Measurements from ENCODE around the gene MADD.
"Not testable (repeated sequence)": the region's sequence is repeated elsewhere in the genome, so short reads cannot be mapped to it uniquely, and the experiment has no call there.

The MADD gene

DNA sequence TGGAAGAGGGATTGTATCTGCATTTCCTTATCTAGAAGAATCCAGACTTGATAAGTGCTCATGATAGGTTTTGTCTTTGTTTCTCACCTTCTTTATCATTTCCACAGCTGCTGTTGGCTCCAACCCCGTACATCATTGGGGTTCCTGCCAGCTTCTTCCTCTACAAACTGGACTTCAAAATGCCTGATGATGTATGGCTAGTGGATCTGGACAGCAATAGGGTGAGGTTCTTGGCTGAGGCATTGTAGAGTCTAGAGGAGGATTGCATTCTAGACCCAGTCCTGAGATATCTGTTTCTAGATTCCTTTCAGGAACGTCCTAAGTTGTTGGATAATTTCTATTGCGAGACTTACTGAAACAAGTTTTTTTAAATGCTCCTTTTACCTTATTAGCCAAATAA lies 8.1 kb downstream of the MADD start:
- DNase-seq, result no peak

DNA sequence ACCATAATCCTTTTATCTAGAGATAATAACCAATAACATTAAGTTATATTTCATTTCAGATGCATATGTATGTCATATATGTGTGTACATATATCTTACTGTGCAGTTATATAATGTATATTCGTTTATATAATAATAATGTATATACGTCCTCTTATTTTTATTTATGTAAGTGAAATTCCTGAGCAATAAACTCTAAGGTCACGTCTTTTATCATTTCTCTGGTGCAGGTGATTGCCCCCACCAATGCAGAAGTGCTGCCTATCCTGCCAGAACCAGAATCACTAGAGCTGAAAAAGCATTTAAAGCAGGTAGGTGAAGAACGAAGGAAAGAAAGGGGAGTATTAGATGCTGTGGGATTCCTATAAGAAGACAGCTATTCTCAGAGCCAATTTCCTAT lies 8.8 kb downstream of the MADD start:
- no peak for DNase-seq

DNA sequence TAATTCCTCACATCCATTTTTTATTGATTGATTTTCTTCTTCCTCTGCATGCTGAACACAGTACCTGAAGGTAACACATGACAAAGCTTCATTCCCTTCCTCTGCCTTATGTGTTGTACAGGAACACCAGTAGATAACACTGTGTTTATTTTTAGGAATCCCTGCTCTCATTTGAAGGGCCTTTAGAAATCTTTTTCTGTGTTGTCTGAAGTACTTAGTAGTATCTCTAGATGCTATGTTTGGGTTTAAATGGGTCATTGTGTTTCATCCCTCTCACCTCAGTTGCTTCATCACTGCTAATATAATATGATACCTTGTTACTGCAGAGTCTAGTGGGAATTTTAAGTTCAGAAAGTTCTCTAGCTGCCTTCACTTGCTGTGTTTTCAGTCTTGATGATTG lies 10.2 kb downstream of the MADD start:
- DNase-seq, result no peak

DNA sequence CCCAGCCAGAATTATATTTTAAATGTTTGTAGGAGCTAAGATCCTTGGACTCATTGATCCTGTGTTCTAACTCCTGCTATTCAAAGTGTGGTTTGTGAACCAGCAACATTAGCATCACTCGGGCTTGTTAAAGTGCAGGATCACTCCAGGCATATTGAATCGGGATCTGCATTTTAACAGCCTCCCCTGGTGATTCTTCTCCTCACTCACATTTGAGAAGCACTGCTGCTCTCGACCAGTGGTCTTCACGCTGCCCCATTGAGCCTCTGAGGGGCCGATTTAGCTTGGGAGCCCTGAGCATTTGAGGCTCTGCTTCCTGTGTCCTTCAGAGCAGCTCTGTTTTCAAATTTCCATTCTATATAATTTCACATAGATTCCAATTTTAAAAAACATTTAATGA lies 10.9 kb downstream of the MADD start:
- DNase-seq, result no peak

DNA sequence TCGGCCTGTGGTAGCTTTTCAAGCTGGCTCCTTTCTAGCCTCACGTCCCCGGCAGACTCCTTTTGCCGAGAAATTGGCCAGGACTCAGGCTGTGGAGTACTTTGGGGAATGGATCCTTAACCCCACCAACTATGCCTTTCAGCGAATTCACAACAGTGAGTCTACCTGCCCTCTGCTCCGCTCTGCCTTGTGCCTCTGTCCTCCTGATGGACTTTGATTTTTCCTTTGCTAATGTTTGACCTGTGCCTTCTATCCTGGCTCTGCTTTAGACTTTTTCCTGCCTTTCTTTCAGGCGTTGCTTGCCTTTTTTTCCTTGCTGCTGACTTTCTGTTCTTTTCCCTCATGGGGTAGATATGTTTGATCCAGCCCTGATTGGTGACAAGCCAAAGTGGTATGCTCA lies 12.5 kb downstream of the MADD start:
- DNase-seq, result no peak

DNA sequence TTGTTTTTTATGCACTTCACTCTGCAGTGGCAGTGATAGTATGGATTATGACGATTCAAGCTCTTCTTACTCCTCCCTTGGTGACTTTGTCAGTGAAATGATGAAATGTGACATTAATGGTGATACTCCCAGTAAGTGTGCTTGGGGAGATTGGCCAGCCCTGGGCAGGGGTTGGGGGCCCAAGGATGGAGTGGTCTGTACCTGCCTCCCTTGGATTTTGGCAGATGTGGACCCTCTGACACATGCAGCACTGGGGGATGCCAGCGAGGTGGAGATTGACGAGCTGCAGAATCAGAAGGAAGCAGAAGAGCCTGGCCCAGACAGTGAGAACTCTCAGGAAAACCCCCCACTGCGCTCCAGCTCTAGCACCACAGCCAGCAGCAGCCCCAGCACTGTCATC lies 14.2 kb downstream of the MADD start:
- no peak for DNase-seq

DNA sequence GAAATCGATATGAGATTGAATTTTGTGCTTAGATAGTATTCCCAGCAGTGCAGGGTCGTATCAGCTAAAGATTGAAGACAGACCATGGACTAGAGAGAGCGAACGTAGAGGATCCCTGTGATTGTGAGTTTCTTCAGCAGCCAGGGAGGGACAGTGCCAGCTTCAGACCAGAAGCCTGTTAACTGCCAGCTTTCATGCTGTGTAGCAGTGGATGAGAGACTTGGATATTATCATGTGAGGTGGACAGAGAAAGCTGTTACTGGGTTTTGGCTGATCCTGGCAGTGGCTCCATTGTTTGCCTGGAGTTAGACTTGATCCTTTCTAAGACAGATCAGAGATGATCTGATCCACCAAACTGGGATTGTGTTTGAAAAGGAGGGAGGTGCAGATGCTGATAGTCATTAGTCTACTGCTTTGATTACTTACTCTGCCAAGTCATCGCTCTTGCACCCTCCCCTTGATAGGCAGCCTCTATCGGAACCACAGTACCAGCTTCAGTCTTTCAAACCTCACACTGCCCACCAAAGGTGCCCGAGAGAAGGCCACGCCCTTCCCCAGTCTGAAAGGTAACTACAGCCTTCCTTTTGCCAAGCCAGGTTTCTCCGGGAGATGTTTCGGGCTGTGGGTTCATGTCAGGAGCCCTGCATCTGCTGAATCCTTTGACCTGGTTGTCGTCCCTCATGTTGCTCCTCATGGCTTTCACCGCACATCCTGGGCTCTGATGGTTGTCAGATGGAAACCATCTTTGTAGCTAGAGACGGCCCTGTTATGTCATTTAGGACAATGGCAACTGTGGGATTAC lies 16.2 kb downstream of the MADD start:
- DNase-seq, result no peak

DNA sequence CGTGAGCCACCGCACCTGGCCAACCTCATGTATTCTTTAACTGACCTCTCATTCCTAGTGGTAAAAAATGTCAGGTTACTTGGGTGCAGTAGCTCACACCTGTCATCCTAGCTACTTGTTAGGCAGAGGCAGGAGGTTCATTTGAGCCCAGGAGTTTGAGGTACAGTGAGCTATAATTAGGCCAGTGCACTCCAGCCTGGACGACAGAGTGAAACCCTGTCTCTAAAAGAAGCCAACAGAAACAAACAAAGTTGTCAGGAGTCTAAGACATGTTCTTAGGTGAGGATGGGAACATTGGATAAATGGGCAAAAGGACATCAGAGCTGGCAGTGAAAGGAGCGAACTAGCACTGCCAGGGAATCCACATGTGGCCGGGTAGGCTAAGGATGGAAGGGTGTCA lies 18.1 kb downstream of the MADD start:
- no peak for DNase-seq

DNA sequence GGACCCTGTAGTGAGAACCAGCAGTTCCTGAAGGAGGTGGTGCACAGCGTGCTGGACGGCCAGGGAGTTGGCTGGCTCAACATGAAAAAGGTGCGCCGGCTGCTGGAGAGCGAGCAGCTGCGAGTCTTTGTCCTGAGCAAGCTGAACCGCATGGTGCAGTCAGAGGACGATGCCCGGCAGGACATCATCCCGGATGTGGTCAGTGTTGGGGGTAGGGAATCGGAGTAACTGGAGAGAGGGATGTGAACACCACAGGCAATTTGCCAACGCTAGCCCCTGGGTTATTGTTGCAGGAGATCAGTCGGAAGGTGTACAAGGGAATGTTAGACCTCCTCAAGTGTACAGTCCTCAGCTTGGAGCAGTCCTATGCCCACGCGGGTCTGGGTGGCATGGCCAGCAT lies 19.9 kb downstream of the MADD start:
- no peak for DNase-seq

DNA sequence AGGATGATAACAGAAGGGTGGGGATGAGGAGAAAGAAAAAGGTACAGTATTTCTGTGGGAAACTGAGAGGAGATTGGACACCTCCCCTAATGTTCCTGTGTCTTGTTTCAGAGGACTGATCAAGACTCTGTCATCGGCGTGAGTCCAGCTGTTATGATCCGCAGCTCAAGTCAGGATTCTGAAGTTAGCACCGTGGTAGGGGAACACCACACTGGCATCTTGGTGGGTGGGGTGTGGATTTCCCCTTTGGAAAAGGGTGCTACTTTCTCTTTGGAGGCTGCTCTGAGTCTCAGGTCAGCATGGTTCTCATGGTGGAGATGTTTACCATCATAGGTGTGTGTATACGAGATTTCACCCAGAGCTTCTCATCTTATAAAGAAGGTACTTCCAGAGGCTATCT lies 25.5 kb downstream of the MADD start:
- DNase-seq, result no peak

DNA sequence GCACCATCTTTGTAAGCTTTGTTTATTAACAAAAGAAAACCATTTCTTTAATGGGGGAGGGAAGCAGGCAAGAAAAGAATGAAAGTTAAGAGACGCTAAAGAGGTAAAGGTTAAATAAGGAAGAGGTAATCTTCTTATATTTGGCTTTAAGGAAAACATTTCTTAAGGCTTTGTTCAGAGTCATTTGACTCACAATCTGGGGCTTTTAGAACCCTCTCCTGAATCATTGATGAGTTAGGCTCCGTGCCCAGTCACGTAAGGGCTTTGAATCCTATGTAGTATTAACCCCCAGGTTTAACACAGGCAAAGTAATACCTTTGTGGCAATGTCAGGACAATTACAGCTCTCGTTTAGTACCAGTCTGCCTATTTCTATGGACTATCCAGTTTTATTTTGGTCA lies 26.1 kb downstream of the MADD start:
- DNase-seq, result peak; percentile 56

DNA sequence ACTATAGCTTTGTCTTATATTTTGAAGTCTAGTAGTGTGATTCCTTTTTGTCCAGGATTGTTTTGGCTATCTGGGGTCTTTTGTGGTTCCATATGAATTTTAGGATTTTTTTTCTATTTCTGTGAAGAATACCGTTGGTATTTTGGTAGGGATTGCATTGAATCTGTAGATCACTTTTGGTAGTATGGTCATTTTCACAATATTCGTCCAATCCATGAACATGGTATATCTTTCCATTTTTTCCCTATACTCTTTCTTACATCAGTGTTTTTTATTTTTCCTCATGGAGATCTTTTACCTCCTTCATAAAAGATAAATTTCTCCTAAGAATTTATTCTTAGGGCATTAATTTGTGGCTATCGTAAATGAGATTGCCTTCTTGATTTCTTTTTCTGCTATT lies 29.1 kb downstream of the MADD start:
- no peak for DNase-seq

DNA sequence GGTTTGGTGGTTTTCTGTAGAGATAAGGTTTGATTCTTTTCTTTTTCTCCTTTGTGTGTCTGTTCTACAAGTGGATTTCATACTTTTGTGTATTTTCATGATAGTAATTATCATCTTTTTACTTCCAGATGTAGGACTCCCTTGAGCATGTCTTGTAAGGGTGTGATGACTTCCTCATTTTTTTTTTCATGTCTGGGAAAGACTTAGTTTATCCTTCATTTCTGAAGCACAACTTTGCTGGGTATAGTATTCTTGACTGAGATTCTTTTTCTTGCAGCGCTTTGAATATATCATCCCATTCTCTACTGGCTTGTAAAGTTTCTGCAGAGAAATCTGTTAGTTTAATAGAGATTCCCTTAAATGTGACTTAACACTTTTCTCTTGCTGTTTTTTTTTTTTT lies 32.9 kb downstream of the MADD start:
- DNase-seq, result no peak

DNA sequence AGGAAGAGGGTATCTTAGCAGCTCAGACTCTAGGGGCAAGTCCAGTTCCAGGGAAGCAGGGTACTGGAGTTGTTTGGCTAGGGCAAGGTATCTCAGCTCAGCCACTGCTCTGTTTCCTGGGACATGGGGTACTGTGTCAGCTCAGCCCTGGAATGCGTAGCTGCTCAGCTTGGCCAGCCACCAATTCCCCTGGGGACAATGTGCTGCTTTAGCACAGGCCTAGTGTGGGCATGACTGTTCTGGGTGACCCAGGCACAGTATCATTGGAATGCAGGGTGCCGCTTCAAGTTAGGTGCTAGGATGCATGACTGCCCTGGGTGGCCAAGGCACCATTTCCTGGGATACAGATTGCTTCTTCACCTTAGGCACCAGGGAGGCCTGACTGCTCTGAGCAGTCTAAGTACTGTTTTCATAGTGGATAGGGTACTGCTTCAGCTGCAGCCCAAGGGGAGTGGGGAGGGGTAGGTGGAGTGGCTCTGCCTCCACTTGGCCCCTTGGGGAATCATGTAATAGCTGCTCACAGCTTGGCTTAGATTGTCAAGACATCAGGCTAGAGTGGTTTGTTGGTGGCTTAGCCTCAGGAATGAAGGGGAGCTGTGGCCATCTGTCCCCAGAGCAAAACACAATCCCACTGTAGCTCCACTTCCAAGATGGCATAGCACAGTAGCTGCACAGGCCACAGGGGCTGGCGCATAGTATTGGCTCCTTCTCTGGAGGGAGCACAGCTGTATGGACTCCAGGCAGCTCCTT lies 36.0 kb downstream of the MADD start:
- no peak for DNase-seq

DNA sequence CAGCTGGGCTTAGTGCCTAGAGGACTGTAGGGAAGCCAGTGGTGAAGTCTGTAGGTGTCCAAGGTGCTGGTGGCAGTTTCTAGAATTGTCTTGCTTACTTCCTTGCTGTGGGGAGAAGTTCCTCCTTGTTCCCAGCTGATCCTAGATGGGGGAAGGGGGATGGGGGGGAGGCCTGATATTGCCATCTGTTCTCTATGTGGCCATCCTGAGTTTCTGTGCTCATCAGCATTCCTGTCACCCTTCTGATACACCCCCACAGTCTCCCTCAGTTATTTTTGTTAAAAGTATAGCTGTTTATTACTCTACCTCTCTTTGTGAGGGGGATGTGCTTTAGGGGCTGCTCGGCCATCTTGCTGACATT lies 36.5 kb downstream of the MADD start:
- no peak for DNase-seq

DNA sequence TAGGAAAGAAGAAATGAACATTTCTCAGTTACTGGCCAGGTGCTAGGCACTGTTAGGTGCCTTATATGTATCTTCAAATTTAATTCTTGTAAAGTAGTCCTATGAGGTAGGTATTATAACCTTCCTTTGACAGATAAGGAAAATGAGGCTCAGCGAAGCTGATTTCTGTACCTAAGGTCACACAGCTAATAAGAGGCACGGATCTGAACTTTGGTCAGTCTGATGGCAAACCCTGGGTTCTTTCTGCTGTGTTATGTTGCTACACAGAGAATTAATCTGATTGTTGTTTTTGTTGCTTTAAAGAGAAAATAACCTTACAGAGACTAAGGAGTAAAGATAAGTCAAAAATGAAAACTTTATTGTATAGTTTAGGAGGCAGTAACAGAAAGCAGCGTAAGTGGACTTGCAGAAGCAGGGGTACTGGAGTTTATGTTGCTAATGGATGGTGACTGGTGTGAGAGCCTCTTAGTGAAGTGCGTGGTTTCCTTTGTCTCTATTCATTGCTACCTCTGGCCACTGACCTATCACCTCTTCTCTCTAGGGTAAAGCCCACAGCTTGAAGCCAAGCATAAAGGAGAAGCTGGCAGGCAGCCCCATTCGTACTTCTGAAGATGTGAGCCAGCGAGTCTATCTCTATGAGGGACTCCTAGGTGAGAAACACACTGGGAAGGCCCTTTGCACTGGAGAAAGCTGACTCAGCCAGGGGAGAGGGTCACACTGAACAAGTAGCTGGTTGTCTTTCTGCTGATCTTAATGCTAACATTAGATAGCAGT lies 38.3 kb downstream of the MADD start:
- DNase-seq, result no peak

DNA sequence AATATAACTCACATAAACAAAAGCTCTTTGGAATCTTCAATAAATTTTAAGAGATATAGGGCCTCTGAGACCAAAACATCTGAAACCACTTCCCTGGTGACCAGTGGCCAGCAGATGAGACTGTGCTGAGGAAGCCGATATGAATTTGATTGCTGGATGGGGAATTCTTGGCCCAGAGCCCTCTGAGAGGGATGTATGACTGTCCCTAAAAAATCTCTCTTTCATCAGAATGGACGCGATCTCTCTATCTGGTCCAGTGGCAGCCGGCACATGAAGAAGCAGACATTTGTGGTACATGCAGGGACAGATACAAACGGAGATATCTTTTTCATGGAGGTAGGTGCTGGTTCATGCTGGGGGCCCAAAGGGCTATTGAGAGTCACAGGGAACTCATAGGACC lies 45.1 kb downstream of the MADD start:
- DNase-seq, result no peak

DNA sequence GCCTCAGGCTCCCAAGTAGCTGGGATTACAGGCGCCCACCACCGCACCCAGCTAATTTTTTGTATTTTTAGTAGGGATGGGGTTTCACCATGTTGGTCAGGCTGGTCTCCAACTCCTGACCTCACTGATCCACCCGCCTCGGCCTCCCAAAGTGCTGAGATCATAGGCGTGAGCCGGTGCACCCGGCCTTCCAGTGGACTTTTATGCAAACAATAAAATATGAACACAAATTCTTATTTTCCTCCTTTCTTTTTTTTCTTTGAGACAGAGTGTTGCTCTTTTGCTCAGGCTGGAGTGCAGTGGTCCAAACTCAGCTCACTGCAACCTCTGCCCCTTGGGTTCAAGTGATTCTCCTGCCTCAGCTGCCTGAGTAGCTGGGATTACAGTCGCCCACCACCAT lies 46.6 kb downstream of the MADD start:
- DNase-seq, result not testable (repeated sequence)

DNA sequence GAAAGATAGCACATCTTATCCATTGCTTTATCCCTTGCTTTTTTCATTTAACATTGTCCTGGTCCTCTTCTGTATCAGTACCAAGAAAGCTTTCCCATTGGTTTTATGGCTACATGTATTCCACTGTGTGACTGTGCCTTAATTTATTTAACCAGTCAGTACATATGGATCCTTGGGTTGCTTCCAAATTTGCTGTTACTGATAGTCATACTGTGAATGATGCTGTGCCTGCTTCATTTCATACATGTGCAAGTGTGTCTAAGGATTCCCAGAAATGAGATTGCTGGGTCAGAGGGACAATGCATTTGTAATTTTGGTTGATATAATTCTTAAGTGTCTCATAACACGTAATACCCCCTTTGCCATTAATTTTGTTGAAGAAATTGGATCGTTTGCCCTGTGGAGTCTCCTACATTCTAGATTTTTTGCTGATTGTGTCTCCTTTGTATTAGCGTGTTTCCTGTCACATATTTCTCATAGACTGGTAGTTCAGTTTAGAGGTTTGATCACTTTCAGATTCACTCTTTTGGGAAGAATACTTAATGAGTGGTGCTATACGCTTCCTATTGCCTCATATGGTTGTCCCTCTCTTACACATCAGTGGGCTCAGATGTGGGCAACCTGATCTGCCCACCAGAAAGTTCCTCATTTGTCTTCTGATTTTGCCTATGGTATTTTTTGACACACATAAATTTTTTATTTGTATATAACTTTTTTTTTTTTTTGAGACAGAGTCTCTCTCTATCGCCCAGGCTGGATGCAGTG lies 47.3 kb downstream of the MADD start:
- DNase-seq, result no peak

DNA sequence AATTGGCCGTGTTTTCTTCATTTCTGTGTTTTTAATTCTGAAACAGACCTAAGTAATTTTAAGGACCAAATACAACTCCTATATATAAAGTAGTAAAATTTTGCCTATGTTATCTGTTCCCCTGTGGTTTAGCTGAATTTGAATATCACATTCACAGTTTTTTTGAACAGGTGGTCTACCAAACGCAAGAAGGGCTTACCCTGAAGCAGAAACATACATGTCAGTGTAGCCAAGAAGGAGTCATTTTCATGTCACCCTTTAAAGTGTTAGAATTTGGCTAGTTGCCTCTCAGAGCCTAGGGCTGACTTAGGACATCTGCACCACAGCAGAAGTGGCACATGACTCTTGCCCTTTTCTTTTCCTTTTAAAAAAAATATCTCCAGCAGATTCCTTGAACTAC lies 48.2 kb downstream of the MADD start:
- DNase-seq, result no peak

DNA sequence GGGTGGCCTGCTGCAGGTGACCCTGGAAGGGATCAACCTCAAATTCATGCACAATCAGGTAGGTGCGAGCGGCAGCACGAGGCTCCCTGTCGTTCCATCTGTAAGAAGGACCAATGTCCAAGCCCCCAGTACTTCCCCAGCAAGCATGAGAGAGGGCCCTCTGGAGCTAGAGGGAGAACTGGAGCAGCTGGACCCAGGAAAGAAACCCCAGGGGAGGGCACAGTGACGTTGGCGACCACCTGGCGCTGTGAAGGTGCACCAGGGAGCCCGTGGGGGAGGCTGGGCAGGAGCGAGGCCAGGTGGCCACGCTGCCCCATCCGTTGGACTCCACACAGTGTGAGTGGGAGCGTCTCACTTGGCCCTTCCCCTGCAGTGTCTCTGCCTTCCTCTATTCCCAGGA lies 54.6 kb downstream of the MADD start:
- no peak for DNase-seq

DNA sequence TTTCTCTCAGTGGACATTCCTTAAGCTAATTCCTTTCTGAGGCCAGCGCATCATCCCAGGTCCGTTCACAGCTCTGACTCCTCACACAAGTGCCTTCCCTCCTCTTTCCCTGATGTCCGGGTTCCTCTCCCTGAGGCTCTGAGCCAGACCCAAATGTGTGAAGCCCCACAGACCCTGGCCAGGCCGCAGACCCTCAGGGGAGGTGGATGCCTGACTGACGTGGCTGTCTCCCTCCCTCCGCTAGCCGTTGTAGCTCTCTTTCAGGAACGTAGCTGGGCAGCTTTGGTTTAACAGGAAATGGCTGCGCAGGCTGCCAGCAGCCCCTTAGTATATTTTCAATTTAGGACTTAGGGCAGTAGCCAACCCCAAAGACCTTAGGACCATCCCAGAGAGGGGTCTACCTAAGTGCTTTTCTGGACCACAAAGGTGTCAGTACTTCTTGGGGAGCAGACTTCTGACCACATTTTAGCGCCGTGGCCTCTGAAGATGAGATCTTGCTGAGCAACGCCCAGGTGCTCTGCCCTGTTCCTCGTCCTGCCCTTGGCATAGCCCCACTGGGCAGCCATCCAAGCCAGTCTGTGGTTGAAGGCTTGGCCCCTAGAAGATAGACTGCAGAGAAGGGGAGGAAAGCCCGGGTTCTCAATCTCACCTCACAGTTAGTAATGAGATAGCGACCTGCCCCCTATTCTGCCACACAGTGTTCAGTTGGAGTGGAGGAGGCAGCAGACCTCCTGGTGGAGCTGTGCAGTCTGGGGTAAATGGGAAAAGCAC lies 55.5 kb downstream of the MADD start:
- DNase-seq, result peak; percentile 38
